HepG2 (cell line): ENCODE results near the gene CKMT2. TPM values are rescaled to one million over a fixed set of nuclear protein-coding genes. Genes with fewer than 3 reads are reported as not detected.

ENCODE experiments used
- CCDC6 ChIP-seq: sonication (generic); formaldehyde crosslinking; IDR thresholded peaks from 2 replicates; pipeline ENCODE4 v1.8.1; 2022; ENCODE audit warnings: mild to moderate bottlenecking, missing genetic modification reagents, moderate library complexity
- CEBPG ChIP-seq: IDR thresholded peaks from 2 replicates; pipeline ENCODE4 v1.6.1; 2016
- EEA1 ChIP-seq: sonication (generic); formaldehyde crosslinking; IDR thresholded peaks from 2 replicates; pipeline ENCODE4 v1.5.1; 2020; ENCODE audit warnings: mild to moderate bottlenecking, missing genetic modification reagents, borderline replicate concordance
- ESRRA ChIP-seq: sonication (generic); formaldehyde crosslinking; IDR thresholded peaks from 2 replicates; pipeline ENCODE4 v1.5.1; 2020; ENCODE audit warnings: mild to moderate bottlenecking, low read depth, missing genetic modification reagents
- SRF ChIP-seq: IDR thresholded peaks from 2 replicates; pipeline ENCODE4 v1.6.1; 2011; ENCODE audit warnings: mild to moderate bottlenecking, low read depth, low read length, moderate library complexity
- TEAD2 ChIP-seq: sonication (generic); formaldehyde crosslinking; IDR thresholded peaks from 2 replicates; pipeline ENCODE4 v1.9.0; 2021; ENCODE audit warnings: missing genetic modification reagents
- ZEB1 ChIP-seq: IDR thresholded peaks from 2 replicates; pipeline ENCODE4 v1.6.1; 2012; ENCODE audit warnings: mild to moderate bottlenecking, low read depth, inconsistent platforms; ENCODE audit not compliant: insufficient replicate concordance
- ZNF569 ChIP-seq: sonication (generic); formaldehyde crosslinking; IDR thresholded peaks from 2 replicates; pipeline ENCODE4 v1.5.0; 2020; ENCODE audit warnings: mild to moderate bottlenecking, missing genetic modification reagents, moderate library complexity, borderline replicate concordance
- ZNF761 ChIP-seq: sonication (generic); formaldehyde crosslinking; conservative IDR thresholded peaks from 2 replicates; pipeline ENCODE4 v1.4.0; 2020; ENCODE audit warnings: mild to moderate bottlenecking, missing genetic modification reagents
- ZNF878 ChIP-seq: sonication (generic); formaldehyde crosslinking; IDR thresholded peaks from 2 replicates; pipeline ENCODE4 v1.8.1; 2023; ENCODE audit warnings: mild to moderate bottlenecking, missing genetic modification reagents, moderate library complexity
- ZNF883 ChIP-seq: sonication (generic); formaldehyde crosslinking; IDR thresholded peaks from 2 replicates; pipeline ENCODE4 v1.5.1; 2020; ENCODE audit warnings: mild to moderate bottlenecking, missing genetic modification reagents; ENCODE audit errors: not compliant biosample characterization
- polyA plus RNA-seq, 8 experiments: library from polyadenylated mRNA; depleted of rRNA in 3 of 8; stranded (reverse) in 7 of 8; unstranded in 1 of 8; fragments of >200 nt; fragmentation: Illumina TruSeq in 4 of 8; extraction: Trizol in 4 of 8; gene quantifications; 2 replicates each; pipeline versions ENCODE4 v1.2.1 to v1.2.3, GENCODE V29; 2011 to 2016; ENCODE audit warnings: low read depth in 4 of 8, missing spikeins in 1 of 8, mixed read lengths in 1 of 8; ENCODE audit not compliant: insufficient read depth in 1 of 8
- total RNA-seq, 5 experiments: library from RNA; depleted of rRNA; stranded (reverse); fragments of >200 nt; fragmentation: Illumina TruSeq; extraction: Trizol; gene quantifications; 2 replicates each; pipeline ENCODE4 v1.2.3, GENCODE V29; 2016; ENCODE audit warnings: low read depth in 1 of 5
- TF ChIP-seq, protein P1 (sequence below): sonication (generic); formaldehyde crosslinking; conservative IDR thresholded peaks from 2 replicates; pipeline ENCODE4 v1.8.0; 2022; ENCODE audit warnings: missing genetic modification reagents
- TF ChIP-seq, protein P2 (sequence below): sonication (generic); formaldehyde crosslinking; IDR thresholded peaks from 2 replicates; pipeline ENCODE4 v1.5.1; 2020; ENCODE audit warnings: mild to moderate bottlenecking, moderate library complexity, missing genetic modification reagents
- TF ChIP-seq, protein P3 (sequence below): sonication (generic); formaldehyde crosslinking; IDR thresholded peaks from 2 replicates; pipeline ENCODE4 v1.4.0; 2020; ENCODE audit warnings: missing genetic modification reagents
- TF ChIP-seq, protein P4 (sequence below): sonication (generic); formaldehyde crosslinking; IDR thresholded peaks from 2 replicates; pipeline ENCODE4 v1.8.1; 2023; ENCODE audit warnings: missing genetic modification reagents, inconsistent platforms, borderline replicate concordance
- TF ChIP-seq, protein P5 (sequence below): sonication (generic); formaldehyde crosslinking; IDR thresholded peaks from 2 replicates; pipeline ENCODE4 v1.8.0; 2022; ENCODE audit warnings: mild to moderate bottlenecking, missing genetic modification reagents, borderline replicate concordance
- TF ChIP-seq, protein P6 (sequence below): sonication (generic); formaldehyde crosslinking; IDR thresholded peaks from 2 replicates; pipeline ENCODE4 v1.8.0; 2022; ENCODE audit warnings: missing genetic modification reagents, mild to moderate bottlenecking, moderate library complexity, borderline replicate concordance

Gene CKMT2
- total and polyA plus RNA-seq, 2 of the 13 experiments (the other 11 are each of a cell fraction or from before 2014, with no cell fraction given), result 1.2 to 8.8 TPM

DNA sequence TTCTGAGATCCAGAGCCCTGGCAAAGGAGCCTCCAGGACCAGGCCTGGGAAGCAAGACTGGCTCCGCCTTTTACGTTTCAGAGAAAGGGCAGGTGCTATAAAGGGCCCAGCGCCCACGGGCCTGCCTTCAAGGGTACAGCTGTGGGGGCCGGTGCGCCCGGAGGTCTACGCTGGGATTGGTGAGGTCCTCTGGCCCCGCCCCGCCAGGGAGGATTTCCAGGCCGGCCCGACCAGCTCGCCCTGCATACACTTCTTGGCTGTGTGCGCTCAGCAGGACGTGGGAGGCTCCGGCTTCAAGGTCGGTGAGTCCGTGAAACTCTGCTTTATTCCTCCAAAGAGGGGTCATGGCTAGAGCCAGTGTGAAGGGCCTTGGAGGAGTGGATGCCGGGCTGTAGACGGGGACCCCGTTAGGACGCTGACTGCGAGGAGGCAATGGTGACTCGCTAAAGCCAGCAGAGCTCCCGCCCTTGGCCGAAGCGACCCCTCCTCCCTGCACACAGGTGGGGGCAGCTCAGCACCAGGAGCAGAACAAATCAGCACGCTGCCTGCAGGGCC is at the start of gene CKMT2 (continued):
- TF ChIP-seq, protein P1, sequence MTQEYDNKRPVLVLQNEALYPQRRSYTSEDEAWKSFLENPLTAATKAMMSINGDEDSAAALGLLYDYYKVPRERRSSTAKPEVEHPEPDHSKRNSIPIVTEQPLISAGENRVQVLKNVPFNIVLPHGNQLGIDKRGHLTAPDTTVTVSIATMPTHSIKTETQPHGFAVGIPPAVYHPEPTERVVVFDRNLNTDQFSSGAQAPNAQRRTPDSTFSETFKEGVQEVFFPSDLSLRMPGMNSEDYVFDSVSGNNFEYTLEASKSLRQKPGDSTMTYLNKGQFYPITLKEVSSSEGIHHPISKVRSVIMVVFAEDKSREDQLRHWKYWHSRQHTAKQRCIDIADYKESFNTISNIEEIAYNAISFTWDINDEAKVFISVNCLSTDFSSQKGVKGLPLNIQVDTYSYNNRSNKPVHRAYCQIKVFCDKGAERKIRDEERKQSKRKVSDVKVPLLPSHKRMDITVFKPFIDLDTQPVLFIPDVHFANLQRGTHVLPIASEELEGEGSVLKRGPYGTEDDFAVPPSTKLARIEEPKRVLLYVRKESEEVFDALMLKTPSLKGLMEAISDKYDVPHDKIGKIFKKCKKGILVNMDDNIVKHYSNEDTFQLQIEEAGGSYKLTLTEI (CRISPR knock-in tag), result no peak
- TF ChIP-seq, protein P2, sequence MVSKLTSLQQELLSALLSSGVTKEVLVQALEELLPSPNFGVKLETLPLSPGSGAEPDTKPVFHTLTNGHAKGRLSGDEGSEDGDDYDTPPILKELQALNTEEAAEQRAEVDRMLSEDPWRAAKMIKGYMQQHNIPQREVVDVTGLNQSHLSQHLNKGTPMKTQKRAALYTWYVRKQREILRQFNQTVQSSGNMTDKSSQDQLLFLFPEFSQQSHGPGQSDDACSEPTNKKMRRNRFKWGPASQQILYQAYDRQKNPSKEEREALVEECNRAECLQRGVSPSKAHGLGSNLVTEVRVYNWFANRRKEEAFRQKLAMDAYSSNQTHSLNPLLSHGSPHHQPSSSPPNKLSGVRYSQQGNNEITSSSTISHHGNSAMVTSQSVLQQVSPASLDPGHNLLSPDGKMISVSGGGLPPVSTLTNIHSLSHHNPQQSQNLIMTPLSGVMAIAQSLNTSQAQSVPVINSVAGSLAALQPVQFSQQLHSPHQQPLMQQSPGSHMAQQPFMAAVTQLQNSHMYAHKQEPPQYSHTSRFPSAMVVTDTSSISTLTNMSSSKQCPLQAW (CRISPR knock-in tag), result peak; percentile 39; the same call in 1 of the 2 replicates
- TF ChIP-seq ZNF883 (CRISPR knock-in tag) (peak; percentile 42), TEAD2 (CRISPR knock-in tag) (no peak), SRF (no peak), ZEB1 (no peak), ZNF878 (CRISPR knock-in tag) (no peak), ESRRA (no peak), EEA1 (CRISPR knock-in tag) (no peak), CCDC6 (CRISPR knock-in tag) (no peak), ZNF761 (CRISPR knock-in tag) (no peak), ZNF569 (CRISPR knock-in tag) (no peak), CEBPG (CRISPR knock-in tag) (no peak)
- TF ChIP-seq, protein P3, sequence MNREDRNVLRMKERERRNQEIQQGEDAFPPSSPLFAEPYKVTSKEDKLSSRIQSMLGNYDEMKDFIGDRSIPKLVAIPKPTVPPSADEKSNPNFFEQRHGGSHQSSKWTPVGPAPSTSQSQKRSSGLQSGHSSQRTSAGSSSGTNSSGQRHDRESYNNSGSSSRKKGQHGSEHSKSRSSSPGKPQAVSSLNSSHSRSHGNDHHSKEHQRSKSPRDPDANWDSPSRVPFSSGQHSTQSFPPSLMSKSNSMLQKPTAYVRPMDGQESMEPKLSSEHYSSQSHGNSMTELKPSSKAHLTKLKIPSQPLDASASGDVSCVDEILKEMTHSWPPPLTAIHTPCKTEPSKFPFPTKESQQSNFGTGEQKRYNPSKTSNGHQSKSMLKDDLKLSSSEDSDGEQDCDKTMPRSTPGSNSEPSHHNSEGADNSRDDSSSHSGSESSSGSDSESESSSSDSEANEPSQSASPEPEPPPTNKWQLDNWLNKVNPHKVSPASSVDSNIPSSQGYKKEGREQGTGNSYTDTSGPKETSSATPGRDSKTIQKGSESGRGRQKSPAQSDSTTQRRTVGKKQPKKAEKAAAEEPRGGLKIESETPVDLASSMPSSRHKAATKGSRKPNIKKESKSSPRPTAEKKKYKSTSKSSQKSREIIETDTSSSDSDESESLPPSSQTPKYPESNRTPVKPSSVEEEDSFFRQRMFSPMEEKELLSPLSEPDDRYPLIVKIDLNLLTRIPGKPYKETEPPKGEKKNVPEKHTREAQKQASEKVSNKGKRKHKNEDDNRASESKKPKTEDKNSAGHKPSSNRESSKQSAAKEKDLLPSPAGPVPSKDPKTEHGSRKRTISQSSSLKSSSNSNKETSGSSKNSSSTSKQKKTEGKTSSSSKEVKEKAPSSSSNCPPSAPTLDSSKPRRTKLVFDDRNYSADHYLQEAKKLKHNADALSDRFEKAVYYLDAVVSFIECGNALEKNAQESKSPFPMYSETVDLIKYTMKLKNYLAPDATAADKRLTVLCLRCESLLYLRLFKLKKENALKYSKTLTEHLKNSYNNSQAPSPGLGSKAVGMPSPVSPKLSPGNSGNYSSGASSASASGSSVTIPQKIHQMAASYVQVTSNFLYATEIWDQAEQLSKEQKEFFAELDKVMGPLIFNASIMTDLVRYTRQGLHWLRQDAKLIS (CRISPR knock-in tag), result no peak
- TF ChIP-seq, protein P4, sequence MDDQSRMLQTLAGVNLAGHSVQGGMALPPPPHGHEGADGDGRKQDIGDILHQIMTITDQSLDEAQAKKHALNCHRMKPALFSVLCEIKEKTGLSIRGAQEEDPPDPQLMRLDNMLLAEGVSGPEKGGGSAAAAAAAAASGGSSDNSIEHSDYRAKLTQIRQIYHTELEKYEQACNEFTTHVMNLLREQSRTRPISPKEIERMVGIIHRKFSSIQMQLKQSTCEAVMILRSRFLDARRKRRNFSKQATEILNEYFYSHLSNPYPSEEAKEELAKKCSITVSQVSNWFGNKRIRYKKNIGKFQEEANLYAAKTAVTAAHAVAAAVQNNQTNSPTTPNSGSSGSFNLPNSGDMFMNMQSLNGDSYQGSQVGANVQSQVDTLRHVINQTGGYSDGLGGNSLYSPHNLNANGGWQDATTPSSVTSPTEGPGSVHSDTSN (CRISPR knock-in tag), result no peak
- TF ChIP-seq, protein P5, sequence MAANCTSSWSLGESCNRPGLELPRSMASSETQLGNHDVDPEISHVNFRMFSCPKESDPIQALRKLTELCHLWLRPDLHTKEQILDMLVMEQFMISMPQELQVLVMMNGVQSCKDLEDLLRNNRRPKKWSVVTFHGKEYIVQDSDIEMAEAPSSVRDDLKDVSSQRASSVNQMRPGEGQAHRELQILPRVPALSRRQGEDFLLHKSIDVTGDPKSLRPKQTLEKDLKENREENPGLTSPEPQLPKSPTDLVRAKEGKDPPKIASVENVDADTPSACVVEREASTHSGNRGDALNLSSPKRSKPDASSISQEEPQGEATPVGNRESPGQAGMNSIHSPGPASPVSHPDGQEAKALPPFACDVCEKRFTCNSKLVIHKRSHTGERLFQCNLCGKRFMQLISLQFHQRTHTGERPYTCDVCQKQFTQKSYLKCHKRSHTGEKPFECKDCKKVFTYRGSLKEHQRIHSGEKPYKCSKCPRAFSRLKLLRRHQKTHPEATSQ (CRISPR knock-in tag), result no peak
- TF ChIP-seq, protein P6, sequence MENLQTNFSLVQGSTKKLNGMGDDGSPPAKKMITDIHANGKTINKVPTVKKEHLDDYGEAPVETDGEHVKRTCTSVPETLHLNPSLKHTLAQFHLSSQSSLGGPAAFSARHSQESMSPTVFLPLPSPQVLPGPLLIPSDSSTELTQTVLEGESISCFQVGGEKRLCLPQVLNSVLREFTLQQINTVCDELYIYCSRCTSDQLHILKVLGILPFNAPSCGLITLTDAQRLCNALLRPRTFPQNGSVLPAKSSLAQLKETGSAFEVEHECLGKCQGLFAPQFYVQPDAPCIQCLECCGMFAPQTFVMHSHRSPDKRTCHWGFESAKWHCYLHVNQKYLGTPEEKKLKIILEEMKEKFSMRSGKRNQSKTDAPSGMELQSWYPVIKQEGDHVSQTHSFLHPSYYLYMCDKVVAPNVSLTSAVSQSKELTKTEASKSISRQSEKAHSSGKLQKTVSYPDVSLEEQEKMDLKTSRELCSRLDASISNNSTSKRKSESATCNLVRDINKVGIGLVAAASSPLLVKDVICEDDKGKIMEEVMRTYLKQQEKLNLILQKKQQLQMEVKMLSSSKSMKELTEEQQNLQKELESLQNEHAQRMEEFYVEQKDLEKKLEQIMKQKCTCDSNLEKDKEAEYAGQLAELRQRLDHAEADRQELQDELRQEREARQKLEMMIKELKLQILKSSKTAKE (CRISPR knock-in tag), result no peak
